Transverse colon (tissue), 4 donors: Measurements from ENCODE around the gene UBALD2. TPM values are rescaled to one million over a fixed set of nuclear protein-coding genes. Genes with fewer than 3 reads are reported as not detected.

ENCODE experiments used
- DNase-seq: peaks from one replicate; pipeline ENCODE4 v3.0.0-alpha.2; 2019
- H3K27ac ChIP-seq, 4 donors: fragments of 200-600 bp; sonication (generic); 2 replicates each; pipeline ENCODE4 v1.5.1; 2016 to 2018; ENCODE audit warnings: inconsistent platforms in 4 of 4
- H3K27me3 ChIP-seq: fragments of 200-600 bp; sonication (generic); 2 replicates; pipeline ENCODE4 v1.5.1; 2017; ENCODE audit warnings: inconsistent platforms
- H3K36me3 ChIP-seq, 4 donors: fragments of 200-600 bp; sonication (generic); 2 replicates each; pipeline ENCODE4 v1.5.1; 2017 to 2019; ENCODE audit warnings: inconsistent platforms in 4 of 4
- H3K4me1 ChIP-seq, 4 donors: fragments of 200-600 bp; sonication (generic); 2 replicates each; pipeline ENCODE4 v1.5.1; 2017 to 2020; ENCODE audit warnings: inconsistent platforms in 4 of 4
- H3K4me3 ChIP-seq, 4 donors: fragments of 200-600 bp; sonication (generic); 1 replicate in 1 of 4; 2 replicates in 3 of 4; pipeline versions ENCODE4 v1.5.1 to v1.6.1; 2017 to 2019; ENCODE audit warnings: inconsistent platforms in 4 of 4
- H3K9me3 ChIP-seq, 2 donors: fragments of 200-600 bp; sonication (generic); 2 replicates each; pipeline ENCODE4 v1.5.1; 2017 to 2019; ENCODE audit warnings: inconsistent platforms in 2 of 2
- CTCF ChIP-seq, 5 experiments: fragments of 200-600 bp in 3 of 5; fragments of 450-650 bp in 2 of 5; sonication (generic) in 3 of 5; IDR thresholded peaks; 1 replicate in 2 of 5; 2 replicates in 3 of 5; pipeline ENCODE4 v1.5.1; 2016 to 2017; ENCODE audit warnings: antibody characterized with exemption in 5 of 5, inconsistent platforms in 3 of 5, mild to moderate bottlenecking in 2 of 5, moderate library complexity in 1 of 5
- EP300 ChIP-seq: sonication (generic); formaldehyde crosslinking; IDR thresholded peaks from one replicate; pipeline ENCODE4 v1.6.1; 2017; ENCODE audit warnings: antibody characterized with exemption, low read depth
- POLR2A ChIP-seq: fragments of 450-650 bp; IDR thresholded peaks from one replicate; pipeline ENCODE4 v1.6.1; 2016; ENCODE audit warnings: antibody characterized with exemption, mild to moderate bottlenecking, moderate library complexity
- POLR2AphosphoS5 ChIP-seq, 3 donors: sonication (generic); formaldehyde crosslinking; IDR thresholded peaks; one replicate each; pipeline ENCODE4 v1.6.1; 2016; ENCODE audit warnings: antibody characterized with exemption in 3 of 3
- WGBS, 2 donors: methylation state at CpG; one replicate each; pipeline ENCODE4 v1.1.5; 2018; ENCODE audit warnings: low coverage in 1 of 2; 5-methylcytosine and 5-hydroxymethylcytosine counted together
- in situ Hi-C, 4 donors: fragments of 200-750 bp; cut with MboI; loops; one replicate each; pipeline versions ENCODE4 v1.15.0 to v1.15.1; 2017; ENCODE audit warnings: low sequenced_read_pairs in 3 of 4, low pct_ligation_motif_present in 1 of 4, low pct_unique_long_range_greater_than_20kb in 1 of 4
- intact Hi-C: fragments of 100-400 bp; cut with DNase I; formaldehyde crosslinking; loops from one replicate; pipeline ENCODE4 v1.15.1; 2023; ENCODE audit warnings: low total_unique reads
- total RNA-seq, 4 donors: library from RNA; depleted of rRNA; stranded (reverse); fragments of >200 nt; gene quantifications; one replicate each; pipeline ENCODE4 v1.1.0, GENCODE V29; 2016

UBALD2 gene
- total RNA-seq, 4 donors from 2014 or later: 25.5 to 51.2 (median 34.5) TPM

- no peak within 1 kb of the TSS for H3K27ac ChIP-seq
- peaks cover 0 to 3% (median 0%) of the 10 kb centered on the region in 4 donors for H3K4me1 ChIP-seq
- WGBS, 2 donors: 96% methylated on average over 43 of the region's 44 CpGs; no CpG with 5 or more reads in 1 of the 2 donors
- no peak for DNase-seq
- intact Hi-C loops (loop anchor here (10.0 kb wide), 1 partner anchor 197 kb away; the partner anchor contains the start of gene RHBDF2), in situ Hi-C loops (loop anchor here in 1 of 4 donors (10.0 kb wide), 1 partner anchor 87 kb away; no protein-coding TSS in a partner anchor)
- H3K27me3 ChIP-seq: no peaks in the 10 kb centered on the region
- TF ChIP-seq POLR2A: no peak
- no peak for TF ChIP-seq CTCF (IDR thresholded peaks at IDR 0.05)
- TF ChIP-seq EP300: no peak
- TF ChIP-seq POLR2AphosphoS5 (IDR thresholded peaks at IDR 0.05): no peak
- H3K4me3 ChIP-seq: no peak within 1 kb of the TSS
- peaks cover 0 to 22% (median 2%) of the 10 kb centered on the region in 4 donors for H3K36me3 ChIP-seq
- no peaks in the 10 kb centered on the region for H3K9me3 ChIP-seq
Measured at GRCh38 chr17:76307966-76308338, 42.8 kb downstream of the UBALD2 start, which contains the start of gene QRICH2. Gene QRICH2 (minus strand): TSS chr17:76308276. CDS start chr17:76307998, 278 bp downstream.

- Histone ChIP-seq H3K36me3 (peaks cover 0 to 26% (median 2%) of the 10 kb centered on the region in 4 donors), H3K27me3 (no peaks in the 10 kb centered on the region), H3K4me3 (no peak overlapping the region), H3K4me1 (no peaks in the 10 kb centered on the region), H3K27ac (no peak overlapping the region), H3K9me3 (no peaks in the 10 kb centered on the region)
- 84 to 90% methylated on average over 4 of the region's 4 CpGs for WGBS, 2 donors
- in situ Hi-C loops: loop anchor here in 1 of 4 donors (10.0 kb wide), 1 partner anchor 85 kb away; no protein-coding TSS in a partner anchor
- no peak for TF ChIP-seq EP300
- no peak for TF ChIP-seq POLR2AphosphoS5 (IDR thresholded peaks at IDR 0.05)
- TF ChIP-seq CTCF (IDR thresholded peaks at IDR 0.05): no peak
- TF ChIP-seq POLR2A: no peak
- no peak for DNase-seq
- intact Hi-C loops: loop anchor here (10.0 kb wide), 1 partner anchor 195 kb away; the partner anchor contains the start of gene RHBDF2
Measured at GRCh38 chr17:76309461-76309860, 44.3 kb downstream of the UBALD2 start.

- H3K36me3 ChIP-seq: peaks cover 0 to 26% (median 2%) of the 10 kb centered on the region in 4 donors
- no peak for DNase-seq
- H3K4me3 ChIP-seq: no peak overlapping the region
- H3K9me3 ChIP-seq: no peaks in the 10 kb centered on the region
- H3K27me3 ChIP-seq: no peaks in the 10 kb centered on the region
- intact Hi-C loops (no loop called here), in situ Hi-C loops (no loop called here)
- TF ChIP-seq CTCF (IDR thresholded peaks at IDR 0.05) (no peak), EP300 (no peak), POLR2A (no peak), POLR2AphosphoS5 (IDR thresholded peaks at IDR 0.05) (no peak)
- H3K4me1 ChIP-seq: no peaks in the 10 kb centered on the region
- no peak overlapping the region for H3K27ac ChIP-seq
- 79 to 87% methylated on average over 9 of the region's 9 CpGs for WGBS, 2 donors
Measured at GRCh38 chr17:76312735-76313134, 47.6 kb downstream of the UBALD2 start.

DNA sequence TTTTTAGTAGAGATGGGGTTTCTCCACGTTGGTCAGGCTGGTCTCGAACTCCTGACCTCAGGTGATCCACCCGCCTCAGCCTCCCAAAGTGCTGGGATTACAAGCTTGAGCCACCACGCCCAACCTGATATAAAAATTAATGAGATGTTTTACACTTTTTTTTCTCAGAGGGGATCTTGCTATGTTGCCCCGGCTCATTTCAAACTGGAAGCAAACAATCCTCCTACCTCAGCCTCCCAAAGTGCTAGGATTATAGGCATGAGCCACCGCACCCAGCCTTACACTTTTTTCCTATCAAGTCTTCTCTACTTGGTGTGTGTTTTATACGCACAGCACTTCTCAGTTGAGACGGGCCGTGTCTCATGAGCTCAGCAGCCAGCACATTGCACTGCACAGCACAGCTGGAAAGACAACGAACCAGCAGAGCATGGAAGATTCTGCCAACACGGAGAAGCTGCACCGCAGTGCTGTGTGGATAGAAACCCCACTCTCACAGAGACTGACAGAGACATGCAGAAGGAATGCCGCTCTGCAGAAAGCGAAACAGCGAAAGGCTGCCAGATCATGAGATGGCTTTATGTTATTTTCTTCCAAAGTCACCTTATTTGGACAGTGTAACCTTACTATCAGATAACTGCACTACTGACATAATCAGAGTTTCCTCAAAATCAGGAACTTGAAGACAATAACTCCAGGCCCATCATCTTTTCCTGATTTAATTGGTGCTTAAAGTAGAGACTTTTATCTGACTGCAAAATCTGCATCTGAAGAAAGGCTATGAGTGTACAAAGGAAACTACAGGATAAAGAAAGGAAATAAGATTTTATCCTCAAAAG is 49.5 kb downstream of the UBALD2 start:
- in situ Hi-C loops: no loop called here
- no peak for TF ChIP-seq CTCF (IDR thresholded peaks at IDR 0.05)
- no peak for TF ChIP-seq POLR2AphosphoS5 (IDR thresholded peaks at IDR 0.05)
- no peak for TF ChIP-seq EP300
- TF ChIP-seq POLR2A: no peak
- Histone ChIP-seq H3K9me3 (no peaks in the 10 kb centered on the region), H3K4me3 (no peak overlapping the region), H3K4me1 (no peaks in the 10 kb centered on the region), H3K27me3 (no peaks in the 10 kb centered on the region), H3K27ac (no peak overlapping the region), H3K36me3 (peaks cover 0 to 26% (median 2%) of the 10 kb centered on the region in 4 donors)
- WGBS, 2 donors: 87 to 94% methylated on average over 11 to 15 of the region's 15 CpGs
- DNase-seq: no peak
- intact Hi-C loops: no loop called here
